Vagina (tissue), 2 donors: ENCODE results near the gene HOXC5.

Experiments
- POLR2AphosphoS5 ChIP-seq, 2 donors: sonication (generic); formaldehyde crosslinking; IDR thresholded peaks; one replicate each; pipeline ENCODE4 v1.9.0; 2017; ENCODE audit warnings: antibody characterized with exemption in 2 of 2, mild to moderate bottlenecking in 2 of 2, low read depth in 1 of 2; ENCODE audit not compliant: insufficient read depth in 1 of 2
- TF ChIP-seq, protein P1 (sequence below), 3 experiments: fragments of 450-650 bp in 2 of 3; fragments of 200-600 bp in 1 of 3; sonication (generic) in 1 of 3; IDR thresholded peaks; one replicate each; pipeline ENCODE4 v1.5.1; 2017 to 2019; ENCODE audit warnings: antibody characterized with exemption in 3 of 3, mild to moderate bottlenecking in 2 of 3, moderate library complexity in 2 of 3

DNA sequence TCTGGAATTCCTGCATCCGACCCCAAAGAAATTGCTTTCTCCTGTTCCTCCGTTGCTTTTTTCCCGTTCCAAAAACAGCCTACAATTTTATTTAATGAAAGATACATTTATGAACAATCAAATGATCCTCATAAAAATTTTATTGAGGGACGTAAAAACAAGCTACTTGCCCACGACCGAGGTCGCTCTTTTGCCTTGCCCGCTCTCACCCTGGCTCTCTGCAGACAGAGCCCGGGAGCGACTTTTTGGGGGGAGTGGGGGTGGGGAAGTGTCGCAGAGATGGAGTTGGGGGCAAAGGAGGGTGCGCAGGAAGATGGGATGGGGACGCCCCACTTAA is 34.0 kb upstream of the HOXC5 start:
- TF ChIP-seq, protein P1, sequence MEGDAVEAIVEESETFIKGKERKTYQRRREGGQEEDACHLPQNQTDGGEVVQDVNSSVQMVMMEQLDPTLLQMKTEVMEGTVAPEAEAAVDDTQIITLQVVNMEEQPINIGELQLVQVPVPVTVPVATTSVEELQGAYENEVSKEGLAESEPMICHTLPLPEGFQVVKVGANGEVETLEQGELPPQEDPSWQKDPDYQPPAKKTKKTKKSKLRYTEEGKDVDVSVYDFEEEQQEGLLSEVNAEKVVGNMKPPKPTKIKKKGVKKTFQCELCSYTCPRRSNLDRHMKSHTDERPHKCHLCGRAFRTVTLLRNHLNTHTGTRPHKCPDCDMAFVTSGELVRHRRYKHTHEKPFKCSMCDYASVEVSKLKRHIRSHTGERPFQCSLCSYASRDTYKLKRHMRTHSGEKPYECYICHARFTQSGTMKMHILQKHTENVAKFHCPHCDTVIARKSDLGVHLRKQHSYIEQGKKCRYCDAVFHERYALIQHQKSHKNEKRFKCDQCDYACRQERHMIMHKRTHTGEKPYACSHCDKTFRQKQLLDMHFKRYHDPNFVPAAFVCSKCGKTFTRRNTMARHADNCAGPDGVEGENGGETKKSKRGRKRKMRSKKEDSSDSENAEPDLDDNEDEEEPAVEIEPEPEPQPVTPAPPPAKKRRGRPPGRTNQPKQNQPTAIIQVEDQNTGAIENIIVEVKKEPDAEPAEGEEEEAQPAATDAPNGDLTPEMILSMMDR (IDR thresholded peaks at IDR 0.05), result no peak
- no peak for TF ChIP-seq POLR2AphosphoS5 (IDR thresholded peaks at IDR 0.05; ENCODE audit: insufficient read depth in 1 of 2, low read depth in 1 of 2)
